Neural progenitor cell (in vitro differentiated cells): ENCODE results near the gene GRID1.

Experiments used
- EZH2 ChIP-seq: fragments of 200-600 bp; sonication (generic); IDR thresholded peaks from 2 replicates; pipeline ENCODE4 v1.6.1; 2017; ENCODE audit warnings: antibody characterized with exemption, mild to moderate bottlenecking, moderate library complexity
- EZH2phosphoT487 ChIP-seq: fragments of 200-600 bp; sonication (generic); IDR thresholded peaks from 2 replicates; pipeline ENCODE4 v1.6.1; 2017; ENCODE audit warnings: antibody characterized with exemption
- TF ChIP-seq, protein P1 (sequence below): fragments of 200-600 bp; sonication (generic); IDR thresholded peaks from 2 replicates; pipeline ENCODE4 v1.5.1; 2017; ENCODE audit warnings: antibody characterized with exemption, mild to moderate bottlenecking

DNA sequence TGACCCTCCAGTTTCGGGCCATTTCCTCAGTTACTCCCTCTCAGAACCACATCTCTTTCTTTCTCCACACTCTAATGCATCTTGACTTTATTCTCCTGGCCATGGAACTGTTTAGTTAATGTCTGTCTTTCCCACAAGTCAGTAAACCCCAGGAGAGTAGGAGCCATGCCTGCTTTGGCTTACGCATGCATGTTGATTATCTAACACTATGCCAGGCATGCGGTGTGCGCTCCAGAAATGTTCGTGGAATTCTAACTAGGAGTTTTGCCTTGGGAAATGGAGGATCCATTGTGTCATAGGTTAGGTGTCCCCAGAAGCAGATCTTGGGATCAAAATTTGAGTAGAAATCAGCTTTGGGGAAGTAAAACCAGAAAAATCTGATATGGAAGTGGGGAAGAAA lies 308.9 kb downstream of the GRID1 start:
- TF ChIP-seq, protein P1, sequence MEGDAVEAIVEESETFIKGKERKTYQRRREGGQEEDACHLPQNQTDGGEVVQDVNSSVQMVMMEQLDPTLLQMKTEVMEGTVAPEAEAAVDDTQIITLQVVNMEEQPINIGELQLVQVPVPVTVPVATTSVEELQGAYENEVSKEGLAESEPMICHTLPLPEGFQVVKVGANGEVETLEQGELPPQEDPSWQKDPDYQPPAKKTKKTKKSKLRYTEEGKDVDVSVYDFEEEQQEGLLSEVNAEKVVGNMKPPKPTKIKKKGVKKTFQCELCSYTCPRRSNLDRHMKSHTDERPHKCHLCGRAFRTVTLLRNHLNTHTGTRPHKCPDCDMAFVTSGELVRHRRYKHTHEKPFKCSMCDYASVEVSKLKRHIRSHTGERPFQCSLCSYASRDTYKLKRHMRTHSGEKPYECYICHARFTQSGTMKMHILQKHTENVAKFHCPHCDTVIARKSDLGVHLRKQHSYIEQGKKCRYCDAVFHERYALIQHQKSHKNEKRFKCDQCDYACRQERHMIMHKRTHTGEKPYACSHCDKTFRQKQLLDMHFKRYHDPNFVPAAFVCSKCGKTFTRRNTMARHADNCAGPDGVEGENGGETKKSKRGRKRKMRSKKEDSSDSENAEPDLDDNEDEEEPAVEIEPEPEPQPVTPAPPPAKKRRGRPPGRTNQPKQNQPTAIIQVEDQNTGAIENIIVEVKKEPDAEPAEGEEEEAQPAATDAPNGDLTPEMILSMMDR = no peak
- no peak for TF ChIP-seq EZH2phosphoT487
- no peak for TF ChIP-seq EZH2
